HG02678 (cell line): ENCODE data around the gene TSGA10IP.

Source experiments
- ATAC-seq: cut with Tn5 transposase; IDR thresholded peaks from one replicate; pipeline ENCODE4 v1.9.1; 2021; ENCODE audit warnings: mild to moderate bottlenecking, moderate library complexity; ENCODE audit not compliant: unreplicated experiment

Gene TSGA10IP

DNA sequence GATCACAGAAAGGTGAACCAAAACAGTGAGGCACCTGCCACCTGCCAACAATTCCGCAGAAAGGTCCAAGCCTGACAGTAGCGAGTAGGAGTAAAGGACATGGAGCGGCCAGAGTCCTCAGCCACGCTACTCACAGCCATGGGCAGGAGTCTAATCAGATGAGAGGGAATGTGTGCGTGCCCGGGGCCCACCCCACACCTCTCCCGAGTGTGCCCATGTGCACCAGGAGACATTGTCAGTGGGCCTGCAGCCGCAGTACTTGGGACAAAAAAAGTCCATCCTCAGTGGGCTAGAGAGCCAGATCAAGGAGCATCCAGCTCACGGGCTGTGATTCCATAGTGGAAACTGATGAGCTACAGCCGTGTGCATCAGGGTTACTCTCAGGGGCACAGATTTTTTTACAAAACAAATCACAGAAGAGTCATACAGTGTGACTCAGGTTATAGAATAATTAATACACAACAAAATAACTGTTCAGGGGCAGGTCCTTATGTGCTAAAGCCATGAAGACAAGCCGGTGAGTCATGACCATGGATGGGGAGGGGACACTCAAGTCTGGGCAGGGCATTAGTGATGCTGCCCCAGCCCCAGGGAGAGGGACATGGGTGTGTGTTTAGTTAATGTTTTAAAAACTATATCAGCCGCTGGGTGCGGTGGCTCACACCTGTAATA, 28.3 kb downstream of the TSGA10IP start:
- no peak for ATAC-seq

DNA sequence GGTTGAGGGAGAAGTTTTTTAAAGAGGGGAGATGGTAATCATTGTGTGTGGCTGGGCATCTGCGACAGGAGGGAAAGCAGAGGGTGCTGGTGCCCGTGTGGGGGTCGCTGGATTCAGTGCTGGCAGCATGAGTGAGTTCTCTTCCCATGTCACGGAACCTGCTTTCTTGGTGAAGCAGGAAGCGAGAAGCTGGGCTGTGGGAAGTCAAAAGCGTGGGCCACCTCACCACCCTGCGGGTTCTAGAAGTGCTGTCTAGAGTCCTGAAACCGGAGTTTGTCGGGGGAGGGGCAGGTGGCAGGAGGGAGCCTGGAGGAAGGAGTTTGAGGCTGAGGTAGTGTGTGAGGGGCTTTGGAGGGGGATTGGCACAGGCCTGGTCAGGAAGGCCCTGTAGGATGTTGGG, 30.5 kb downstream of the TSGA10IP start:
- ATAC-seq, result no peak

DNA sequence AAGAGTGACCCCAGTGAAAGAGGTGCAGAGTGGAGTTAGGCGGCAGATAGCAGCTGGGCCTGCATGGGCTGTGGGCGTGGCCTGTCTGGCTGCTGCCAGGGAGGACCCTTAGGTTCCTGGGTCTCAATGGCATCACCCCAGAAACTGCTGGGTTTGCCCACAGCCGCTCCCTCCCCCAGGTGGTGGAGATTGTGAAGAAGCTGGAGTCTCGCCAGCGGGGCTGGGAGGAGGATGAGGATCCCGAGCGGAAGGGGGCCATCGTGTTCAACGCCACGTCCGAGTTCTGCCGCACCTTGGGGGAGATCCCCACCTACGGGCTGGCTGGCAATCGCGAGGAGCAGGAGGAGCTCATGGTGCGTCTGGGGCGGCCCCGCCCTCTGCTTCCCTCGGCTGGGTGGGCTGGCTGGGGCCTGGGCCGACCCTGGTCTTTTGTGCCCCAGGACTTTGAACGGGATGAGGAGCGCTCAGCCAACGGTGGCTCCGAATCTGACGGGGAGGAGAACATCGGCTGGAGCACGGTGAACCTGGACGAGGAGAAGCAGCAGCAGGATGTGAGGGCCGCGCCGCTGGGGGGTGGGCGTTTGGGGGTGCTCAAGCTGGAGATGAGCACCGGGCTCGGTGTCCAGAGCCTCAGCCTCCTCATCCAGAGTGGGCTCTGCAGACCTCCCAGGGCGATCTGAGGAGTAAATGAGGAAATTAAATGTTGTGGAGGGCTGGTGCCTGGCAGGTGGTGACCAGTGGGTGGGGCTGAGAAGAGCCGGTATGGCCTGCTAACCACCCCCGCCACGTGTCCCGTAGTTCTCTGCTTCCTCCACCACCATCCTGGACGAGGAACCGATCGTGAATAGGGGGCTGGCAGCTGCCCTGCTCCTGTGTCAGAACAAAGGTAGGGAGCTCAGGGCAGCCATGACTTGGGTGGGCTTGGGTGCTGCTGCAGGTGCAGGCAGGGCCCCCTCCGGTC, 31.2 kb downstream of the TSGA10IP start:
- no peak for ATAC-seq

DNA sequence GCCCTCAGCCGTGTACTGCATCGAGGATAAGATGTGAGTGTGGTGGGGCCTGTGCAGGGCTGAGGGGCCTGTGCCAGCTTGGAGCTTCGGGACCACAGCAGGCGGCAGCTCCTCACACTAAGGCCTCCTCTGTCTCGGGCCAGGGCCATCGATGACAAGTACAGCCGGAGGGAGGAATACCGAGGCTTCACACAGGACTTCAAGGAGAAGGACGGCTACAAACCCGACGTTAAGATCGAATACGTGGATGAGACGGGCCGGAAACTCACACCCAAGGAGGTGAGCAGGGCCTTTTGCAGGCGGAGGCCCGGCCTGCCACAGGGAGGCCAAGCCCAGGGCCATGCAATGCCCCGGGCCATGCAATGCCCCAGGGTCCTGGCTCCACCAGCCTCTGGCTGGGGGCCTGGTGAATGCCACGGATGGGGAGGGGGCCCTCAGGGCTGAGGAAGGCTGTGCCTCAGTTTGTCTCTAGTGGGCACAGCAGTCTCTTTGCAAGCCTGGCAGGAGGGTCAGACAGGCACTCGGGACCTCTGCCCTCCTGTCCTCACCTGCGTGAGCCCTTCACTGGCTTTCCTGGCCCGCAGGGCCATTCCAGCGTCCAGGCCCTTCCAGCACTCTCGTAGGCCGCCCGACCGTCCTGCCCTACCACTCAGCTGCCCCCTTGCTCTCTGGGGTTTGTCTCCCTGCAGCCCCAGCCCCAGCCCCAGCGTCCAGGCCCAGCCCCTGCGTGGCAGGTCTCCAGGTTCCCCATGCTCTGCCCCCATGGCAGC, 32.5 kb downstream of the TSGA10IP start:
- ATAC-seq, result no peak

DNA sequence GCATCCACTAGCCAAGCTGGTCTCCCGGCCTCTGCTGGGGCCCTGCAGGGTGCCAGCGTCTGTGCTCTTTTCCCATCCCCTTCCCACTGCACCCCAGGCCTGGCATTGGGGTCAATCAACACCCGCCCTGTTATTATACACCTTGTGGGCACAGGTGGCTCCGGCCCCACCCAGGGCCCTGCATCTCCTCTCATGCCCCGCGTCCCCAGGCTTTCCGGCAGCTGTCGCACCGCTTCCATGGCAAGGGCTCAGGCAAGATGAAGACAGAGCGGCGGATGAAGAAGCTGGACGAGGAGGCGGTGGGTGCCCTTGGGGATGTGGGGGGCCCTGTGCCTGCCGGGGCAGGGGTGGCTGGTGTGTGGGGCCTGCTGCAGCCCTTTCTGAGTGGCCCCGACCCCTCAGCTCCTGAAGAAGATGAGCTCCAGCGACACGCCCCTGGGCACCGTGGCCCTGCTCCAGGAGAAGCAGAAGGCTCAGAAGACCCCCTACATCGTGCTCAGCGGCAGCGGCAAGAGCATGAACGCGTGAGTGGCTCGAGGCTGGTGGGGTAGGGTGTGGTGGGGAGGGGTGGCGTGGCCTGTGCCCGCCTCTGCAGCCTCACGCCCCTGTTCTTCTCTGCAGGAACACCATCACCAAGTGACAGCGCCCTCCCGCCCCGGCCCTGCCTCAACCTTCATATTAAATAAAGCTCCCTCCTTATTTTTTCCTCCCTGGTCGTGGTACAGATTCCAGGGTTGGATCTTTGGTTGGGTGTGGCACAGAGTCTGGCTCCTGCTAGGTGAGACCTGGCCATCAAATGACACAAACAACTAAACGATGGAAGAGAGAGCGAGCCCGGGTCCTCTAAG, 33.3 kb downstream of the TSGA10IP start:
- ATAC-seq, result no peak

DNA sequence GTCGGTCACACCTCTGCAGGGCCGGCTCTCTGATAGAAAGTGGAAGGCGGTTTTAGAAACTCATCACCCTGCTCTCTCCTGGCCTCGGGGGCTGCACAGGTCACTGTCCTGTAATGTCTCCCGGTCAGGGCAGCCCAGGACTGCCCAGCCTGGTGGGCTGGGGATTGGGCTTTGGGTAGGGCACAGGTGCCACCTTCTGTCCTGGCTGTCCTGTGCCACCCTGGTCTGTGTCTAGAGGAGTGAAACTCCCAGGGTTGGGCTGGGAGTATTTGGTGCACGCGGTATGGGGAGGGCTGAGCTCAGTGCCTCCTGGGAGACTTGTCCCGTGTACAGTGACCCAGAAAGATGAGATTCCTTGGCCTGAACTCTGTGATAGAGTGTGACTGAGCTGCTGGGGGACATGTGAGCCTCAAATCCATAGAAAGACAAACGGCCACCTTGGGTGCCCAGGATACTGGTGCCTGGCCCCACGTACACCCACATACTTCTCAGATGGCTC, 34.0 kb downstream of the TSGA10IP start:
- ATAC-seq, result no peak

DNA sequence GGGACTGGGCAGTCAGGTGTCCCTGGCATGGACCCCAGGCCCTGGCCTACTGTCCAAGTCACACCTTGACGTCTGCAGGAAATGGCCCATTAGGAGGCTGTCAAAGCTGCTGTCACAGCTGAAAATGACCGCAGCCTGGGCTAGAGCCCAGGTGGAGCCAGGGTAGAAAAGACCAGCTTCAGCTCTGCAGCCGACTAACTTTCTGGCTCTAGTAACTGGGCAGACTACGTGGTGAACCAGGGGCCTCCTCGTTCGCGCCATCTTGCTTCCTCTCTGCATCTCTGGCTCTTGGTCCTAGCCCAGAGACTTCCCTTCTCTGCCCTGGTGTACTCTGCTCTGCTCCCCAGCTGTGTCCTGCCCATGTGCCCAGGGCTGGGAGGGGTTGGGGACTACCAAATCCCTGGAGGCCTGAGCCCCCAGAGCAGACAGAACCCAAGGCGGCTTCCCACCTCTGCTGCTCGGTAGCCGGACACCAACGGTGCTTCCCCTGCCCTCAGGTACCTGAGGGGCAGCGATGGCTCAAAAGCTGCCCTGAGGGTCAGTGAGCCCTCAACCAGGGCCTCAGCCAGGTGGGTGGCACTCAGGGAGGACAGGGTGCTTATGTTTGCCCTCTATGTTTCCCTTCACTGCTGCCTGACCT, 35.9 kb downstream of the TSGA10IP start:
- no peak for ATAC-seq

DNA sequence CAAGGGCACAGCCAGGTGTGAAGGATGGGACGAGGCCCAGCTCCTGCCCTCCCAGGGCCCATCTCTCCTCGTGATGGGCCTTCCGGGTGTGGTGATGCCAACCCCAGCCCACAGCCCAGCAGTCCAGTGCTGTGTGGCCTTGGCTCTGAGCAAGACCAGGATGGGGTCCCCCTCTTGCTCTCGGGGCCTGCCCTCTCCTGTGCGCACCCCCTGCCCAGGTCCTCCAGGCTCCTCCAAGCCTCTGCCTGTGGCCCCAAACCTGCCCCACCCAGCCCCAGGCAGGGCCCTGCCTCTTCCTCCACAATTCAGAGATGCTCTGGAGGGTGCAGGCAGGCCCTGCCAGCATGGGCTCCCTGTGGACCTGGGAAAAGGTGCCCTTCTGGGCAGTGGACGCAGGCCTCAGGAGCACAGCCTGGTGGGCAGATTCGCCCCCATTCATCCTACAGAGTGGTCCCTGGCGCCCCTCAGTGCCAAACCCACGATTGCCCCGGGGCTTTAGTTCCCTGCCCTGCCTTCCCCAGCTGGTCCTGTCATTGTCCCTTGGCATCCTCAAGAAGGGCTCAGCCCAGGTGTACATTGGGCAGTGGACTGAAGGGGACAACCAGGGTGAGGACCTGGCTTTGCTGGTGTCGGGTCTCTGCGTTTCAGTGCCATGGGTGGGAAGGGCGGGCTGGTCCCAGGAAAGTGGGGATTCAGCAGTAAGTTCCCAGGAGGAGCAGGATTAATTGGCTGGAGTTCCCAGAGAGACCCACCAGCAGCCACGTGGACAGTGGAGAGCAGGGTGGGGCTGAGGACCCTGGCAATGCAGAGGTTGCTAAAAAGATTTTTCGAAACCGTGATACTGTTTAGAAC, 36.9 kb downstream of the TSGA10IP start:
- no peak for ATAC-seq

DNA sequence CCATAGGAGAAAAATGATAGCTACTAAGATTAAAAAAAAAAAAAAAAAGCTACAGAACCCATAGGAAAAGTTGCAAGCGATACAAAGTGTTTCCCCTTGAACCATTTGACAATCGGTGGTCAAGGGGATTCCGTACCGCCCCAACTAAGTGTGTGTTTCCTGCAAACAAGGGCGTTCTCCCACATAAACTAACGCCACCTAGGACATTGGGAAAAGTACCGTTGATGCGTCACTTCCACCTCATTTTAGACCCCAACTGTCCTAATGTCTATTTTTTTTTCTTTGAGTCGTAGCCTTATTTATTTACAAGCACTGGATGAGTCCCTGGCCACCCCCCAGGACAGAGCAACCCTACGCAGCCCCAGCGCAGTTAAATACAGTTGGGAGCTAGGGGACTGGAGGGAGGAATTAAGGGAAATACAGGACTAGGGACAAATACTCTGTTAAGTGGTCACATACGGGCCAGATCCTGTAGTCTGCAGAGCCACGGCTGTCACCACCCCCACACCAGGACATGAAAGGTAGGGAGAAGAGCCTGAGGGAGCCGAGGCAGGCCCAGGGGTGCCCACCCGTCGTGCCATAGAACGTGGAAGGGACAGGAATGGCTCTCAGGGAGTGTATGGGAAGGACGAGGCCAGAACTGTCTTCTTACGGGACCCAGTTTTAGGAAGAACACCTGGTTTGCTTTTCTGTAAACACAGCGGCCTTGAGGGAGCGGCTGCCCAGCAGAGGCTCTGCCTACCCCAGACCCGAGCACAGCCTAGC, 37.7 kb downstream of the TSGA10IP start:
- ATAC-seq, result no peak

DNA sequence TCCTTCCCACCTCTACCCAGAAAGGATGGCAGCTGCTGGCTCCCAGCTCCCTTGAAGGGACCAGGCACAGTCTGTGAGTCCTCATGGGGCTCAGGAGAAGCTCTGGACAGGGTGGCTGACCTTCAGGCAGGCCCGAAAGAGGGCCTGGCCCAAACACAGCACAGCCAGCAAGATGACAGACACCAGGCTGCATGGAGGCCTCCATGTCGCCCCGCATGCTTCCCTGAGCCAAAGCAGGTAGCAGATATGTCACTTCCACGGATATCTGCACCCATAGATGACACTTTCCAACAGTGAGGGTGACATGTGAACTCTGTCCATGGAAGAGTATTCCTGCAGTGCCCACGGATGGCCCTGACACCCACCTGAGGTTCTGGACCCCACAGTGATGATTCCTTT, 38.3 kb downstream of the TSGA10IP start:
- no peak for ATAC-seq

DNA sequence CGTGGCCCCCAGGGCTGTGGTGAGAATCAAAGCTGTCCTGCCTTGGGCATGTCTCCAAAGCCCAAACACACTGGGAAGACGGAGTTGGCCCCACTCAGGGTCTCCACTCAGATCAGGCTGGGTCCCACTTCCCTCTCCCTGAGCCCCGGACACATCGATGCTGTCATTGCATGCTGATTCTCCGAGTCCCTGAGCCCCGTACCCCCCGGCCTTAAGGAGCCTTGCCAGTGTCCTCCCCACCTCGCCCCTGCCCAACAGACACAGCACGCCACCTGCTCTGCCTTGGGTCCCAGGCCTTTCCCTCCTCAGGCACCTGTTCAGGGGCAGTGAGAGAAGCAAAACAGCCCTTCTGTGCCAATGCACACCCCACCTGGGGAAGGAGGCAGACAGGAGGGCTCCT, 42.1 kb downstream of the TSGA10IP start:
- ATAC-seq, result no peak

DNA sequence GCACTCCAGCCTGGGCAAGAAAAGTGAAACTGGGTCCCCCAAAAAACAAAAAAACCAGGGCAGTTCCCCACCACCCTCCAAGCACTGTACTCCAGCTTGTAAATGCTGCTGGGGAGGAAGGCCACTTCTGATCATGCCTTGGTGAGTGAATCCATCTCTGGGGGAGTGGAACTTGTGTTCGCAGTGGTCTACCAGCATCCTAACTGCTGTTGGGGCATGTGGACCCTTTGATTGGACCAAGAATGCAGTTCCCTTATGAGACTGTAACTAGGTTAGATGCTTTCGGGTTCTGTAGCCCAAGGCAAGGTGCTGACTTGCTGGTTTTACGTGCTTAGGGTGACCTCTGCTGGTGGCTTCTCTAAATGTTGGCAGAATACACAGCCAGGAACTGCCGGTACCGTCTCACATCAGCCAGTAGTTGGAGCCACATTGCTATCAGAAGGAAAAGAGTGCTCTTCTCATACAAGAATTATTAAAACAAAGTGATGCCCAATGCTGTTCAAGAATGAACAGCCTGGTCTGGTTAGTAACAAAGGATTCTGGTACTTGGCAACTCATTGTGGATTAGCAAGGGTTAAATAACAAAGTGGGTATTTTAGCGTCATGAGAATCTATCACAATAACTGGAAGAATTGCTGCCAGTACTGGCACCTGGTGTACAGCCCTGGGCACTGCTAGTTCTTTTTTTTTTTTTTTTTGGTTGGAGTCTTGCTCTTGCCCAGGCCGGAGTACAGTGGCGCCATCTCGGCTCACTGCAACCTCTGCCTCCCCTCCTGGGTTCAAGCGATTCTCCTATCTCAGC, 43.7 kb downstream of the TSGA10IP start:
- peak; percentile 96 for ATAC-seq

DNA sequence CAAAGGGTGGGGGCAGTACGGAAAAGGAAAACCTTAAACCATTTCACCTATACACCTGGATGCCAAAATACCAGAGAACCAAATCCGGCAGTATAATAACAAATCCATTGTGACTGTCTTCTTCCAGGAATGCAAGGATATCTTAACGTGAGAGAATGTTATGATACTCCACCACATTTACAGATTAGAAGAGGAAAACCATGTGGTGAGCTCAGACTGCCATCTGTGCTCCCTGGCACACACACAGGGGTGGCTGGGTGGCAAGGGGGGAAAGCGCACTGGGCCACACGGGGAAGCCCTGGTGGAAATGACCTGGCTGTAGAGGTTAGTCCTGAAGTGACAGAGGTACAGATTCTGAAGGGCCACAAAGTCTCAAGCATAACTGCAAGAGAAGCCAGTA, 46.8 kb downstream of the TSGA10IP start:
- ATAC-seq, result no peak

DNA sequence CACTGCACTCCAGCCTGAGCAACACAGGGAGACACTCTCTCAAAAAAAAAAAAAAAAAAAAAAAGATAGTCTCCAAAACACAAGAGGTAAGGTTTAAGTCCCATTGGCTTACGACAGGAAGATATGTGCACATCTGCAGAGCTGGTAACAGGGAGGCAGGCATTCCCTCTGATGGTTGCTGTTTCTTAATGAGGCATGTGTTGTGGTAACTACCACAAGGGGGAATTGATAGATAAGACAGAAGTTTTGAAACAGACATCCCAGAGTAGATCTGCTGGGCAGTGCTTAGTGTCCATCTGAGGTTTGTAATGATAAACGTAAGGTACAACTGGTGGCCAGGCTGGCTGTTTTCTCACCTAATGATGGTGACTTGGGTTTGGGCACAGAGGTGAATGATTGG, 52.0 kb downstream of the TSGA10IP start:
- no peak for ATAC-seq

DNA sequence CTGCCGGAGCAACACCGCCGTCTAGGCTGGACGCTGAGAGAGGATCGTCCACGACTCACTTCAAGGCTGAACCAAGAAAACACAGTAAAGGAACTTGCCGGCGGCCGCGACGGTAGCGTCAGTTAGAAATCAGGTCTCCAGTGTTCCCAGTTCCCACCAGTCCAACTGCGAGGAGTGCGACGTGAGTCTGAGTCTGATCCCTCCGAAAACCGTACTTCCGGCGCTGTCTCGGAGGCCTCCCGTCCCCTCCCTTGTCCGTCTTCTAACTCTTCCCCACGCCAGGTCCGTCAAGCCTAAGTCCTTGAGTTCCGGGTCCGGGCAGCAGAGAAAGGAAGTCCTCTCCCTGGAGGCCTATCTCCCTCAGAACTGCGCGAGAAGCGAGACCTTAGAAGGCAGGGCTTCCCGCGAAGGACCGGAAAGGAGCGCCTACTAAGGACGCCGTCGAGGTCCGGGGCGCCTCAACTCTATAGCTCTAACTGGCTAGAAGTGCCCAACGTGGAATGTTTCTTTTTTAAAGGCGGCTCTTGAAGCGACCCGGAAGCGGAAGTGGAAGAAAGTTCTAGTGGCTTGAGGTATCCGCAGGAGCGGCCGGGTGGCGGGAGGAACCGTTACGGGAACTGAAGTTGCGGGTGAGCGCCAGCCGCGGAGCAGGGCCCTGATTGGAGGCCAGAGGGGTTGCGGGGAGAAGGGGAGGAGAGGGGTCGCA, 56.8 kb downstream of the TSGA10IP start, which contains the start of the genes BANF1 and EIF1AD:
Gene BANF1 (plus strand): TSS at position 562 of the 706 bp plus-strand sequence. CDS start 748 bp downstream, outside the sequence.
Gene EIF1AD (minus strand): TSS at position 216 of the 706 bp plus-strand sequence. CDS start 1,768 bp downstream, outside the sequence.
- ATAC-seq, result peak; percentile 79

DNA sequence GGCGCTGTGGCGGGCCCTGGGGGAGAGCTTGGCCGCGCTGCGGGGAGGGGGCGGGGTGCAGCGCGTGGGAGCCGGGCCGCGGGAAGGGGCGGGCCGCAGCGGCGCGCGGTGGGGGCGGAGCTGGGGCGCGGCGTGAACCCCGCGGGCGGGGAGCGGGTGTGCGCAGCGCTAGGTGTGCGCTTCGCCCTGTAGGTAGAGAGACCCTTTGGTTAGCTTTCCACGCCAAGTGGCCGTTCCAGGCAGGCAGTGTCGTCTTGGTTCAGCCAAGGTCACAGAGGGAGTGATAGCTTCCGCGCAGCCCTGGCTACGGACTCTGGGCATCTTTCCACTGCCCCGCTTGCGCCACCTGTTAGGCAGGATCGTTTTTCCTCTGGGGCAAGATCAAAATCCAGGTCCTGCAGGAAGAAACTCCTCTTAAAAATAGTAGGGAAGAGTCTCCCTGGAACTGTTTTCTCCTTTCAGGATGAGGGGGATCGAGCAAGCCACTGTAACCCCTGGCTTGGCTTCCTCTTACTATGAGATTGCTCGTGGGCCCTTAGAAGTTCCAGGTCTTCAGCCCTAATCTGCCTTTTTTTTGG, 57.5 kb downstream of the TSGA10IP start:
- peak; percentile 62 for ATAC-seq
